MM.1S (cell line): ENCODE data around the gene GNA14.

Source experiments
- EZH2 ChIP-seq: fragments of 300-600 bp; sonication (generic); optimal IDR thresholded peaks from 2 replicates; pipeline ENCODE3; 2017; ENCODE audit warnings: low read depth, mild to moderate bottlenecking, antibody characterized with exemption, low read length, mixed read lengths
- EZH2phosphoT487 ChIP-seq: fragments of 300-600 bp; sonication (generic); IDR thresholded peaks from 2 replicates; pipeline ENCODE4 v1.6.1; 2018; ENCODE audit warnings: antibody characterized with exemption, low read length
- TF ChIP-seq, protein P1 (sequence below): fragments of 300-600 bp; sonication (generic); IDR thresholded peaks from 2 replicates; pipeline ENCODE4 v1.5.1; 2016; ENCODE audit warnings: antibody characterized with exemption, low read length, mixed read lengths

DNA sequence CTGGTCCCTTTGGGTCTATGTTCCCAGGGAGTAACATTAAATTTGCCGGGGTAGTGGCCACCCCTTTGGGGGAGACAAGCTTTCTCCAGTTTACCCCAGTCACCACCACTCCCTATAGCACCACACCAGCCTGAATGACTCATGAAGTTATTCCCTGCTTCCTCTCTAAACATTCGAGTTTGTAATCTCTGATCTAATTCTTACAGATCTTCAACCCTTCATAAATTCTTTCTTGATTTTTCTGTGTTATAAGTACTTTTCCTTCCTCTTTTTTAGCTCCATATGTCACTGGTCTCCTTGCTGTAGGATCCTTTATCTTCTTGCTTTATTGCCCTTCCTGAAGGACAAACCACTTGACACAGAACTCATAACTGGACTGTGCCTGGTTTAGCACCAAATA, 55.6 kb downstream of the GNA14 start:
- TF ChIP-seq, protein P1, sequence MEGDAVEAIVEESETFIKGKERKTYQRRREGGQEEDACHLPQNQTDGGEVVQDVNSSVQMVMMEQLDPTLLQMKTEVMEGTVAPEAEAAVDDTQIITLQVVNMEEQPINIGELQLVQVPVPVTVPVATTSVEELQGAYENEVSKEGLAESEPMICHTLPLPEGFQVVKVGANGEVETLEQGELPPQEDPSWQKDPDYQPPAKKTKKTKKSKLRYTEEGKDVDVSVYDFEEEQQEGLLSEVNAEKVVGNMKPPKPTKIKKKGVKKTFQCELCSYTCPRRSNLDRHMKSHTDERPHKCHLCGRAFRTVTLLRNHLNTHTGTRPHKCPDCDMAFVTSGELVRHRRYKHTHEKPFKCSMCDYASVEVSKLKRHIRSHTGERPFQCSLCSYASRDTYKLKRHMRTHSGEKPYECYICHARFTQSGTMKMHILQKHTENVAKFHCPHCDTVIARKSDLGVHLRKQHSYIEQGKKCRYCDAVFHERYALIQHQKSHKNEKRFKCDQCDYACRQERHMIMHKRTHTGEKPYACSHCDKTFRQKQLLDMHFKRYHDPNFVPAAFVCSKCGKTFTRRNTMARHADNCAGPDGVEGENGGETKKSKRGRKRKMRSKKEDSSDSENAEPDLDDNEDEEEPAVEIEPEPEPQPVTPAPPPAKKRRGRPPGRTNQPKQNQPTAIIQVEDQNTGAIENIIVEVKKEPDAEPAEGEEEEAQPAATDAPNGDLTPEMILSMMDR: no peak
- TF ChIP-seq EZH2phosphoT487: no peak
- TF ChIP-seq EZH2: no peak
